ENCODE results near the gene FGFR3. TPM values are rescaled to one million over a fixed set of nuclear protein-coding genes. Genes with fewer than 3 reads are reported as not detected.

FGFR3 gene
- total and polyA plus RNA-seq, 2 of the 8 experiments (the other 6 are each of a cell fraction or from before 2014, with no cell fraction given): 9.0 to 19.5 TPM

- TF ChIP-seq CHD7 (IDR thresholded peaks at IDR 0.05; ENCODE audit: insufficient replicate concordance, low read length): no peak
- TF ChIP-seq RXRA (IDR thresholded peaks at IDR 0.05; ENCODE audit: insufficient read depth, low read depth, low read length): no peak
- TF ChIP-seq EZH2 (IDR thresholded peaks at IDR 0.05; ENCODE audit: low read depth, low read length, severe bottlenecking): no peak
- no peak for TF ChIP-seq ASH2L (IDR thresholded peaks at IDR 0.05; ENCODE audit: low read length)
- no peak for TF ChIP-seq EGR1 (IDR thresholded peaks at IDR 0.05; ENCODE audit: borderline replicate concordance, low read depth, low read length)
- no peak for TF ChIP-seq TAF1 (IDR thresholded peaks at IDR 0.05; ENCODE audit: low read depth, low read length)
- TF ChIP-seq CREB1 (IDR thresholded peaks at IDR 0.05): no peak
These were observed 37.6 kb downstream of the FGFR3 start (continued) for GRCh38 chr4:1830642-1831228.

Data from H1 (cell line).